Right ventricle myocardium superior (tissue), 1 donor: Measurements from ENCODE around the gene TAS1R3. TPM values are rescaled to one million over a fixed set of nuclear protein-coding genes. Genes with fewer than 3 reads are reported as not detected.
A peak's percentile ranks its signal among the peaks of the same experiment; 100 is the strongest.
"Not testable (repeated sequence)": the region's sequence is repeated elsewhere in the genome, so short reads cannot be mapped to it uniquely, and the experiment has no call there.

Experiments
- ATAC-seq: fragments of 200-7000 bp; cut with Tn5 transposase; one replicate; pipeline ENCODE4 v1.9.1; 2020; ENCODE audit warnings: mild to moderate bottlenecking; ENCODE audit not compliant: poor library complexity
- DNase-seq: peaks from one replicate; pipeline ENCODE4 v3.0.0-alpha.2; 2020
- intact Hi-C: fragments of 100-400 bp; cut with DNase I; formaldehyde crosslinking; loops from one replicate; pipeline ENCODE4 v1.11.2; 2022
- total RNA-seq: library from RNA; stranded (reverse); fragmentation: NEBNext Ultra II Directional; extraction: Animal tissue kit (Norgen Biotek cat#: 25700); gene quantifications from one replicate; pipeline ENCODE4 v1.2.1, GENCODE V29; 2021
- donor health status: DM: no; HTN: yes; CAD: no; lungs with severe emphysema.

The TAS1R3 gene
- total RNA-seq, 1 donor from 2014 or later: 0.40 TPM

DNA sequence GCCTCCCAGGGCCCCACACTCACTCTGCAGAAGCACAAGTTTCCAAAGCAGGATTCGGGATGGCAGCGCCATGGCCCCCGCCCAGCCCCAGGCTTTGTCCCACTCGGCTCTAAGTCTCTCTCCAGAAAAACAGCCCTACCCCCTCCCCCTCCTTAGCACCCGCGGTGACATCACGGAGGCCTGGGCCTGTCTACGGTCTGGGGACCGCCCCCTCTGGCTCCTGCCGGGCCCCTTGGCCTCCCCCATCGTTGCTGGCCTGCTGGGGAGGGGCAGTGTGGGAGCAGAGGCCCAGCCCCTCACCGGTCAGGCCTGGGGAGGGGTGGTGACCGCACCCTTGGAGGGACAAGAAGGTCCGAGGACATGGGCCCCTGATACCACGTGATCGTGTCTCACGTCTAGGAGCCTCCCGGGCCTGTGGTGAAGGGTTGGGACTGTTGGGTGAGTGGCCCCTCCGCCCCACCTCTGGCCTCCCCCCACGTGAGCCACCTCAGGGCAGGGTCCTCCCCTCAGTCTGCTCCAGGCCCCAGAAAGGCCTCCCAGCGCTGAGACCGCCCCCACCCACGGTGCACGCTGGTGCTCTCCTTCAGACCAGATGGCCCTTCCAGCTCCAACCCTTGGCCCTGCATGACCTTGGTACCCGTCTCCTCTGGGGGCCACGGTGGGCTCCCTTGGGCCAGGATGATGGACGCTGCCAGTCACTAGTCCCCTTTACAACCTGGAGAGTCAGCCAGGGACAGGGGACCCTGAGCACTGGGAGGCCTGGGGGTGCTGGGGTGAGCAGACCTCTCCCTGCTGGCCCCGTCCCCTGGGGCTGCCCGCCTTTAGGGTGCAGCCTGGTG, 27.6 kb downstream of the TAS1R3 start, which contains the start of gene MXRA8:
Gene MXRA8 (minus strand): TSS at position 123 of the 839 bp plus-strand sequence. CDS start 51 bp downstream, at position 72.
- intact Hi-C loops: no loop called here
- DNase-seq (peak; percentile 88), ATAC-seq (peak; percentile 61)

DNA sequence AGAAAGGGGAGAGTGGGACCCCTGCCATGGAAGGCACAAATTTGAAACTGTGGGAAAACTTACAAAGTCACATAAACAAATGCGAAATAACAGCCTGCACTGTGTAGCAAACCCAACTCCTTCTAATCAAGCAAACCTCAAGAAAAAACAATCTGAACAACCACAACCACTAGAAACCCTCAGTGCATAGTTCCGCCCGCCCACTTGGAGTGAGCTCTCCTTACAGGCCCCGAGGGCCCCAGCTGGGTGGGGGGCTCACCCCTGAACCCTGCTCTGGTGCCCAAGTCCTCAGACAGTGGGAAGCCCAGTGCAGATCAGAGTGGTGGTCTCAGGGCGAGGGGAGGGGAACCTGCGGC, 28.2 kb downstream of the TAS1R3 start:
- DNase-seq (peak; percentile 51), ATAC-seq (no peak)
- intact Hi-C loops: no loop called here

- DNase-seq: peak; percentile 69
- peak; percentile 19 for ATAC-seq
- intact Hi-C loops: no loop called here
Measured at GRCh38 chr1:1359664-1360468, 28.8 kb downstream of the TAS1R3 start.

- intact Hi-C loops: no loop called here
- DNase-seq: peak; percentile 81
- ATAC-seq: peak; percentile 53
Measured at GRCh38 chr1:1360506-1361169, 29.6 kb downstream of the TAS1R3 start.

GRCh38 chr1:1361233-1361981, 30.3 kb downstream of the TAS1R3 start:
- DNase-seq: peak; percentile 39
- no peak for ATAC-seq
- intact Hi-C loops: no loop called here

- intact Hi-C loops: no loop called here
- no peak for ATAC-seq
- DNase-seq: peak; percentile 75
Measured at GRCh38 chr1:1361982-1362423, 30.9 kb downstream of the TAS1R3 start.

DNA sequence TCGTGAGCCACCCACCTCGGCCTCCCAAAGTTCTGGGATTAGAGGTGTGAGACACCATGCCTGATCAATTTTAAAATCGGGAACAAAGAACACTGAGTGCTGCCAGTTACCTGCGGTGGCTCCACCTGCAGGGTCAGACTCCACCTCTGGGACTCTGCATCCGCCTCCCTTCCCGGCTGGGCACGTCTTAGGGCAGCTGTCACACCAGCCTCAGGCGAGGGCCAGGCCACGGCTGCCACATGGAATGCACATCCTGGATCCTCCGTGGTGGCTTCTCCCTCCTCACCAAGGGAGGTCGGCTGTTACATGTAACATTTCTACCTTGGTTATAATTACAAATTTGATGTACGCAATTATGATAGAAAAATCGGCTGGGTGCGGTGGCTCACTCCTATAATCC, 33.2 kb downstream of the TAS1R3 start:
- intact Hi-C loops: no loop called here
- DNase-seq (peak; percentile 27), ATAC-seq (no peak)

GRCh38 chr1:1365875-1366698, 35.0 kb downstream of the TAS1R3 start:
- ATAC-seq (no peak), DNase-seq (no peak)
- intact Hi-C loops: no loop called here

GRCh38 chr1:1366699-1367066, 35.6 kb downstream of the TAS1R3 start:
- no peak for DNase-seq
- intact Hi-C loops: no loop called here
- ATAC-seq: no peak

- ATAC-seq (no peak), DNase-seq (no peak)
- intact Hi-C loops: no loop called here
Measured at GRCh38 chr1:1367315-1367714, 36.2 kb downstream of the TAS1R3 start.

DNA sequence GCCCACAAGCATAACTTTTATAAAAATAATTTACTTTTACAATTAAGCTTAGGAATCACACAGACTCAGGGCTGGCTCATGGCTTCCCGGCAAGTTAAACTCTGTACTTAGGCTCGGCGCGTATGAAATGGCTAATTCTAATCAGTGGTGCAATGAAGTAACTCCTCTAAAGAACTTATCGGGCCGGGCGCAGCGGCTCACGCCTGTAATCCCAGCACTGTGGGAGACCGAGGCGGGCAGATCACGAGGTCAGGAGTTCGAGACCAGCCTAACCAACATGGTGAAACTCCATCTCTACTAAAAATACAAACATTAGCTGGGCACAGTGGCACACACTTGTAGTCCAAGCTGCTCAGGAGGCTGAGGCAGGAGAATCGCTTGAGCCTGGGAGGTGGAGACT, 39.0 kb downstream of the TAS1R3 start:
- DNase-seq, ATAC-seq: not testable (repeated sequence)
- intact Hi-C loops: loop anchor here (10.0 kb wide), 1 partner anchor 135 kb away; no protein-coding TSS in a partner anchor

GRCh38 chr1:1370771-1371300, 39.8 kb downstream of the TAS1R3 start:
- DNase-seq (no peak), ATAC-seq (no peak)
- intact Hi-C loops: loop anchor here (10.0 kb wide), 1 partner anchor 134 kb away; no protein-coding TSS in a partner anchor

- no peak for DNase-seq
- intact Hi-C loops: loop anchor here (10.0 kb wide), 1 partner anchor 133 kb away; no protein-coding TSS in a partner anchor
- no peak for ATAC-seq
Measured at GRCh38 chr1:1371364-1371745, 40.3 kb downstream of the TAS1R3 start.

DNA sequence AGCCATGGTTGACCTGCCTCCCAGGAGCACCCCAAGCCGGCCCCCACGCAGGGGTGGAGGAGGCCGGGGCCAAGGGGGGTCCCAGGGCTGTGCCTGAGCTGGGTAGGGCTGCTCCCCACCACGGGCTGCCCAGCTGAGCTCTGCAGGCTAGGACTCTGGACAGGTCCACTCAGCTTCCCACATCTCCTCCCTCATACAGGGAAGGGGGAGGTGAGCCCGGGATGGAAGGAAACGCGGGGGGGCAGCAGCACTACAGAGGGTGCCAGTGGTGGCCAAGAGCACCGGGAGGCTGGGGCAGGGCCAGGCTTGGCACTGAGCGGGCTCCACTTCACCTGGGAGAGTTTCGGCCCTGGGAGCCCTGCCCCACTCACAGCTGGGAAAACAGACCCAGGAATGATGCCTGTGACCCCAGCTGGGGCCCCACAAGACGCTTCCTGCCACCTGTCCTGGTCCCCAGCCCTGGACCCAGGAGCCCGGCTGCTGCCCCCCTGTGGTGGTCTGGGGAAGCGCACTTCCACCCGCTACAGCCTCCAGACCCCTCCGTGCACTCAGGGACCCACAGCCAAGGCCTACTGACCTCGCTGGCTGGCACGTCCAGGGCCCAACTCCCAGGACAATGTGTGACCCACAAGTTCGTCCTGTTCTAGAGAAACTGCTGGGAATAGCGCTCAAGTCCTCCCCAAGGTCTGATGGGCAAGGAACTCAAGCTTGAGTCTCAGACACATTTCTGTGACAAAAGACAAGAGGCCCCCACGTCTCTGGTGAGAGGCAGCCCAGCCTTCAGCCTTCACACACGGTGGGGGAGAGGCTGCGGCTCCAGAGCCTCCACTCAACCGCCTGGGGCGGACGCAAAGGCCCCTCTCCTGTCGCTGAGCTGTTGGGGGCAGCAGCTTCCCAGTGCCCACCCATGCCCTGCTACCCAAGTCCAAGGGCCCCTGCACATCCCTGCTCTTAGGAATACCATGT, 40.9 kb downstream of the TAS1R3 start:
- peak; percentile 39 for ATAC-seq
- intact Hi-C loops: loop anchor here (10.0 kb wide), 1 partner anchor 133 kb away; no protein-coding TSS in a partner anchor
- DNase-seq: peak; percentile 81

DNA sequence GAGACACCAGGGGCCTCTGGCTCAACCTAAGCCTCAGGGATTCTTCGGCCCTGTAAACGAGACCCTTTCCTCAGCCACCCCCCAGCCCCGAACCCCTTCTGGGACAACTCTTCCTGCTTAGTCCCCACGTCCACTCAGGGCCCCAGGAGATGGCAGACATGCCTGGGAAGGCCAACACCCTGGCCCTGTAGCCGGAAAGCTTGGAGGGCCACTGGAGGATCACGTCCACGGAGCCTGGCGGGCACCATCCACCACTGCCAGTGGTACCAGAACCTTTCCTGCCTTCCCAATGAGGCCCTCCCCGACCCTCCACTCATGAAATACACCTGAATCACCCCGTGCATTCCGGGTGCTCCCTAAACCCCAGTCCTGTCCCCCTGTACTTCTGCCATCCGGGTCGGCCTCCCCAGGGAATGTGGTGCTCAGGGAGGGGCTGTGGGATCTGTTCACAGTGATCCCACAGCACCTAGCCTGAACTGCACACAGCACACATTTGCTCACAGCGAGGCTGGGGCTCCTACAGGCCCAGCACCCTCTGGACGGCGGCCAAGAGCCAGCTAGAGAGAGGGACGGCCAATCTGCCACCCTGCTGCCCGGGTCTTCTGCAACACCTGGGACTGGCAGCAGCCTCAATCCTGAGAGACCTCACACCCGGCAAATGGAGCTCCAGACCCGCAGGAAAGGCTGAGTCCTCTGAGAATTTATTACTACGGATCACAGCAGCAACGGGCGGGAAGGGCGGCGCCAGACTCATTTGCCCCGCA, 42.2 kb downstream of the TAS1R3 start:
- intact Hi-C loops: loop anchor here (10.0 kb wide), 1 partner anchor 132 kb away; no protein-coding TSS in a partner anchor
- ATAC-seq (no peak), DNase-seq (no peak)
